ENCODE data around the gene PRRG2. TPM values are rescaled to one million over a fixed set of nuclear protein-coding genes. Genes with fewer than 3 reads are reported as not detected.

PRRG2 gene
- total and polyA plus RNA-seq, 9 of the 15 experiments (the other 6 are each of a cell fraction or from before 2014, with no cell fraction given), result 0.06 to 1.1 (median 0.33) TPM

DNA sequence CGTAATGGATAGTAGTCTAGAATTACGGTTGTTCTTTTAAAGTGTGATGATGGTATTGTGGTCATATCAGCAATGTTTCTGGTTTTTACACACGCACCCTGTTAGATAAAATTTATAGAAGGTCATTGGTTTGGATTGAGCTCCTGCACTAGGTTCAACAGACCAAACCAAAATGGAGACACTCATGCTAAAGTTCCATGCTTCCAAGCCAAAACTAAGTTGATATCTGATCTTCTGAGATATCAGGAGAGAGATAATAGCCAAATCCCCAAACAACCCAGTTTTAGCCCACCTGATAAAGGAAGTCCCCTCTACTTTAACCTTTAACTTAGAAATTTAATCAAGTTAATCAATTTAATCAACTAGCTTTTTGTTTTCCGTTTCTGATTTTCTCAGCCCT, 1.9 kb upstream of the PRRG2 start (continued):
- TF ChIP-seq, protein P1, sequence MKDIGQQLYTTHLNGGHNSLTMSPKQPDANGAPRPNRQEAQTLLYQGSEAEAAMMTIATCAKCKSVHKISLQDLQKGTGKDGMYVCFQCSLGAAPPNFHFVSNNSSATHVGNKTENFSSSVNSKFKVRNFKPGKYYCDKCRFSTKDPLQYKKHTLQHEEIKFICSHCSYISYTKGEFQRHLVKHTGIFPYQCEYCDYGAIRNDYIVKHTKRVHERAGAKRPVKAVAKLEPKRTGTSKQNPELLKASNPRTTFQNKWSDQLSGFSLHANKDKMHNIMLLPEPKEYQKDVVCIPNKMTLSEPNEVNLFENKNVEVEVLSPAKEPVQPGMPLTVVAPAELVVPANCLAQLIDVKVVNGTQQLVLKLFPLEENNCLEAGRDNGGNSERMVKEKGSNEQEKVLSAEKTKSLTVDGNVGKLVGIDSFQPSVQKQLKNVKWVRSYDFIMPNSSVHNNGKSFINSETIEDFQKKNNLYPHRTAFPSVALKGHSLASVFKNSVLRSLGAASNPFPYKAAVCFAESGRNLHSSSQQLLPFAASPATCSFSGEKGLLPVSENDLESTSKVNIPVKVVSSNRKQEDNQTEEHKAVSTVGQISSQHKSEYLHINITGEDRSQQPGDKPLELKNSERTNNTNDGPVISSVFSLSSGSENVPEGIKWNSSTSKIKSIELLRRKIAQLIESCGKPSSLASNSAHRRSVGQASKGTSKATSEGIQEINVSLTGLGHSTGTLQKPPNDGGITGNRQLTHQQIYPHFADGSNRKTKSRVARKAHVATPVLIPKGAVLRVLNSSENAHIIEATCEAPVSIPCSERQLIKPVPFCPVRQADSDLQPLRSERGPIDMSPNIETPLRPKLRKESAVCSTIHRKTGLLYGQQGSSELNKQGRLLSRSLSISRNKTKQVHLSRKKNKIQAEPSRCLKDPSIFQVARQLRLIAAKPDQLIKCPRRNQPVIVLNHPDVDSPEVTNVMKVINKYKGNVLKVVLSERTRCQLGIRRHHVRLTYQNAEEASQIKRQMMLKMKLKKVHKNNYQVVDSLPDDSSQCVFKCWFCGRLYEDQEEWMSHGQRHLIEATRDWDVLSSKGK (CRISPR knock-in tag; IDR thresholded peaks at IDR 0.05), result no peak
- TF ChIP-seq ZSCAN29 (IDR thresholded peaks at IDR 0.05) (no peak), CBX3 (IDR thresholded peaks at IDR 0.05; ENCODE audit: borderline replicate concordance in 1 of 2, low read length in 2 of 2) (no peak)
- TF ChIP-seq, protein P2, sequence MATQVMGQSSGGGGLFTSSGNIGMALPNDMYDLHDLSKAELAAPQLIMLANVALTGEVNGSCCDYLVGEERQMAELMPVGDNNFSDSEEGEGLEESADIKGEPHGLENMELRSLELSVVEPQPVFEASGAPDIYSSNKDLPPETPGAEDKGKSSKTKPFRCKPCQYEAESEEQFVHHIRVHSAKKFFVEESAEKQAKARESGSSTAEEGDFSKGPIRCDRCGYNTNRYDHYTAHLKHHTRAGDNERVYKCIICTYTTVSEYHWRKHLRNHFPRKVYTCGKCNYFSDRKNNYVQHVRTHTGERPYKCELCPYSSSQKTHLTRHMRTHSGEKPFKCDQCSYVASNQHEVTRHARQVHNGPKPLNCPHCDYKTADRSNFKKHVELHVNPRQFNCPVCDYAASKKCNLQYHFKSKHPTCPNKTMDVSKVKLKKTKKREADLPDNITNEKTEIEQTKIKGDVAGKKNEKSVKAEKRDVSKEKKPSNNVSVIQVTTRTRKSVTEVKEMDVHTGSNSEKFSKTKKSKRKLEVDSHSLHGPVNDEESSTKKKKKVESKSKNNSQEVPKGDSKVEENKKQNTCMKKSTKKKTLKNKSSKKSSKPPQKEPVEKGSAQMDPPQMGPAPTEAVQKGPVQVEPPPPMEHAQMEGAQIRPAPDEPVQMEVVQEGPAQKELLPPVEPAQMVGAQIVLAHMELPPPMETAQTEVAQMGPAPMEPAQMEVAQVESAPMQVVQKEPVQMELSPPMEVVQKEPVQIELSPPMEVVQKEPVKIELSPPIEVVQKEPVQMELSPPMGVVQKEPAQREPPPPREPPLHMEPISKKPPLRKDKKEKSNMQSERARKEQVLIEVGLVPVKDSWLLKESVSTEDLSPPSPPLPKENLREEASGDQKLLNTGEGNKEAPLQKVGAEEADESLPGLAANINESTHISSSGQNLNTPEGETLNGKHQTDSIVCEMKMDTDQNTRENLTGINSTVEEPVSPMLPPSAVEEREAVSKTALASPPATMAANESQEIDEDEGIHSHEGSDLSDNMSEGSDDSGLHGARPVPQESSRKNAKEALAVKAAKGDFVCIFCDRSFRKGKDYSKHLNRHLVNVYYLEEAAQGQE (IDR thresholded peaks at IDR 0.05; ENCODE audit: borderline replicate concordance), result no peak
- TF ChIP-seq, protein P2 (CRISPR knock-in tag; IDR thresholded peaks at IDR 0.05; ENCODE audit: low read depth), result no peak
